Measurements from ENCODE around the gene USP6.
"Not testable (repeated sequence)": the region's sequence is repeated elsewhere in the genome, so short reads cannot be mapped to it uniquely, and the experiment has no call there.

- not testable (repeated sequence) for TF ChIP-seq CTCF (IDR thresholded peaks at IDR 0.05; ENCODE audit: low read depth, low read length, missing input control); ATF3 (IDR thresholded peaks at IDR 0.05); FOXA2 (IDR thresholded peaks at IDR 0.05); TAF1 (conservative IDR thresholded peaks at IDR 0.05); GABPA (IDR thresholded peaks at IDR 0.05 in 1 of 2, conservative IDR thresholded peaks at IDR 0.05 in 1 of 2); ZBTB33 (IDR thresholded peaks at IDR 0.05)
Observed at GRCh38 chr17:5128387-5128786, 12.6 kb downstream of the USP6 start.
